IPS DF 6.9 (cell line): ENCODE measurements around the gene MRPS18B.
A peak's percentile ranks its signal among the peaks of the same experiment; 100 is the strongest.
"Not testable (repeated sequence)": the region's sequence is repeated elsewhere in the genome, so short reads cannot be mapped to it uniquely, and the experiment has no call there.

ENCODE experiments used
- DNase-seq: peaks from one replicate; pipeline ENCODE4 v3.0.0-alpha.2; 2013; ENCODE audit warnings: low read depth, low spot score
- H3K27ac ChIP-seq: one replicate; pipeline ENCODE4 v1.5.1; 2013; ENCODE audit warnings: low read length, control low read depth
- H3K27me3 ChIP-seq: 2 replicates; pipeline ENCODE4 v1.6.1; 2013; ENCODE audit warnings: mild to moderate bottlenecking, low read length; ENCODE audit not compliant: control insufficient read depth, insufficient read depth
- H3K36me3 ChIP-seq: 2 replicates; pipeline ENCODE4 v1.6.1; 2013; ENCODE audit warnings: low read length; ENCODE audit not compliant: control insufficient read depth, insufficient read depth
- H3K4me1 ChIP-seq: 2 replicates; pipeline ENCODE4 v1.6.1; 2013; ENCODE audit warnings: low read length; ENCODE audit not compliant: control insufficient read depth, insufficient read depth
- H3K4me3 ChIP-seq: 2 replicates; pipeline ENCODE4 v1.5.1; 2013; ENCODE audit warnings: mild to moderate bottlenecking, low read length
- H3K9me3 ChIP-seq: 2 replicates; pipeline ENCODE4 v1.6.1; 2013; ENCODE audit warnings: low read length, inconsistent platforms; ENCODE audit not compliant: control insufficient read depth, insufficient read depth
- WGBS: extraction: QIAGEN DNeasy Blood & Tissue Kit; methylation state at CpG from one replicate; pipeline ENCODE4 v1.1.7; 2013; ENCODE audit warnings: mixed read lengths, missing lambda C conversion rate; ENCODE audit not compliant: insufficient read length, insufficient coverage; 5-methylcytosine and 5-hydroxymethylcytosine counted together

Gene MRPS18B

GRCh38 chr6:30655743-30656094 is 38.1 kb downstream of the MRPS18B start:
- no peaks in the 10 kb centered on the region for H3K9me3 ChIP-seq
- H3K4me3 ChIP-seq: no peak overlapping the region
- H3K27me3 ChIP-seq: no peaks in the 10 kb centered on the region
- peaks cover 34% of the 10 kb centered on the region for H3K36me3 ChIP-seq
- no peak overlapping the region for H3K27ac ChIP-seq
- H3K4me1 ChIP-seq: no peaks in the 10 kb centered on the region
- no peak for DNase-seq
- no CpG with 5 or more reads among the region's 3 CpGs for WGBS

- no CpG with 5 or more reads among the region's 7 CpGs for whole genome bisulfite sequencing
- H3K4me1 ChIP-seq: no peaks in the 10 kb centered on the region
- H3K27me3 ChIP-seq: no peaks in the 10 kb centered on the region
- H3K36me3 ChIP-seq: peaks cover 34% of the 10 kb centered on the region
- no peak for DNase-seq
- no peaks in the 10 kb centered on the region for H3K9me3 ChIP-seq
- H3K27ac ChIP-seq: no peak overlapping the region
- no peak overlapping the region for H3K4me3 ChIP-seq
Observed at GRCh38 chr6:30656513-30656912, 38.9 kb downstream of the MRPS18B start.

- Histone ChIP-seq H3K27ac (no peak overlapping the region), H3K36me3 (peaks cover 35% of the 10 kb centered on the region), H3K4me1 (no peaks in the 10 kb centered on the region), H3K9me3 (no peaks in the 10 kb centered on the region), H3K27me3 (no peaks in the 10 kb centered on the region), H3K4me3 (no peak overlapping the region)
- no peak for DNase-seq
Observed at GRCh38 chr6:30657454-30657853, 39.8 kb downstream of the MRPS18B start.

- H3K27me3 ChIP-seq, DNase-seq, H3K27ac ChIP-seq, H3K4me3 ChIP-seq, H3K9me3 ChIP-seq, H3K4me1 ChIP-seq: not testable (repeated sequence)
- WGBS: no CpG with 5 or more reads among the region's 5 CpGs
- H3K36me3 ChIP-seq: peaks cover 36% of the 10 kb centered on the region
Observed at GRCh38 chr6:30657922-30658321, 40.3 kb downstream of the MRPS18B start.

GRCh38 chr6:30664994-30665767 is 47.5 kb downstream of the MRPS18B start:
- peaks cover 21% of the 10 kb centered on the region for H3K36me3 ChIP-seq
- no CpG with 5 or more reads among the region's 34 CpGs for WGBS

GRCh38 chr6:30666300-30666699 is 48.7 kb downstream of the MRPS18B start:
- not testable (repeated sequence) for H3K27ac ChIP-seq, H3K4me3 ChIP-seq, DNase-seq, H3K4me1 ChIP-seq, H3K27me3 ChIP-seq, H3K9me3 ChIP-seq
- WGBS: no CpG with 5 or more reads among the region's 2 CpGs
- H3K36me3 ChIP-seq: peaks cover 21% of the 10 kb centered on the region

More at GRCh38 chr6:30664994-30665767, 47.5 kb downstream of the MRPS18B start:
- no peak overlapping the region for H3K4me3 ChIP-seq
- DNase-seq: no peak
- no peaks in the 10 kb centered on the region for H3K9me3 ChIP-seq
- H3K27ac ChIP-seq: no peak overlapping the region
- H3K27me3 ChIP-seq: no peaks in the 10 kb centered on the region
- no peaks in the 10 kb centered on the region for H3K4me1 ChIP-seq

GRCh38 chr6:30670760-30671527 is 53.3 kb downstream of the MRPS18B start:
- Histone ChIP-seq H3K36me3 (peaks cover 2% of the 10 kb centered on the region; the same call in 1 of the 2 replicates), H3K4me1 (no peaks in the 10 kb centered on the region), H3K4me3 (no peak overlapping the region), H3K27me3 (no peaks in the 10 kb centered on the region), H3K9me3 (no peaks in the 10 kb centered on the region), H3K27ac (no peak overlapping the region)
- no CpG with 5 or more reads among the region's 27 CpGs for WGBS
- DNase-seq: no peak

- WGBS: no CpG with 5 or more reads among the region's 57 CpGs
- Histone ChIP-seq H3K27me3 (no peaks in the 10 kb centered on the region), H3K9me3 (no peaks in the 10 kb centered on the region), H3K27ac (no peak within 1 kb of the TSS), H3K4me1 (no peaks in the 10 kb centered on the region), H3K36me3 (peaks cover 2% of the 10 kb centered on the region; the same call in 1 of the 2 replicates), H3K4me3 (peak within 1 kb of the TSS; percentile 99)
- peak; percentile 91 for DNase-seq
Observed at GRCh38 chr6:30672445-30673253, 55.0 kb downstream of the MRPS18B start, which contains the start of gene DHX16. Gene DHX16, minus strand, starts transcription at chr6:30673006. Its CDS starts 165 bp downstream, at chr6:30672841.
